GM18526 (cell line): ENCODE data around the gene GPR39.

Experiments used
- POLR2A ChIP-seq: IDR thresholded peaks from 3 replicates; pipeline ENCODE4 v1.6.1; 2011; ENCODE audit not compliant: insufficient read length; ENCODE audit errors: extremely low read depth

Gene GPR39

GRCh38 chr2:132400169-132400900 is 16.3 kb upstream of the GPR39 start:
- TF ChIP-seq POLR2A: no peak

- TF ChIP-seq POLR2A: no peak
Measured at GRCh38 chr2:132400901-132401240, 15.7 kb upstream of the GPR39 start.

- TF ChIP-seq POLR2A: no peak
Measured at GRCh38 chr2:132401326-132401725, 15.3 kb upstream of the GPR39 start.

GRCh38 chr2:132403146-132403545 is 13.5 kb upstream of the GPR39 start:
- no peak for TF ChIP-seq POLR2A

GRCh38 chr2:132404056-132404455 is 12.5 kb upstream of the GPR39 start:
- TF ChIP-seq POLR2A: no peak

- no peak for TF ChIP-seq POLR2A
Measured at GRCh38 chr2:132407784-132408183, 8.8 kb upstream of the GPR39 start.

- TF ChIP-seq POLR2A: no peak
Measured at GRCh38 chr2:132412021-132412420, 4.6 kb upstream of the GPR39 start.

GRCh38 chr2:132414081-132414480 is 2.5 kb upstream of the GPR39 start:
- no peak for TF ChIP-seq POLR2A

- no peak for TF ChIP-seq POLR2A
Measured at GRCh38 chr2:132415256-132415914, 1.2 kb upstream of the GPR39 start.

- TF ChIP-seq POLR2A: no peak
Measured at GRCh38 chr2:132415915-132416722, 486 bp upstream of the GPR39 start.

- no peak for TF ChIP-seq POLR2A
Measured at GRCh38 chr2:132417430-132418035, 928 bp downstream of the GPR39 start.

GRCh38 chr2:132419235-132419634 is 2.6 kb downstream of the GPR39 start:
- no peak for TF ChIP-seq POLR2A

- no peak for TF ChIP-seq POLR2A
Measured at GRCh38 chr2:132419941-132420340, 3.3 kb downstream of the GPR39 start.

GRCh38 chr2:132420816-132421805 is 4.5 kb downstream of the GPR39 start:
- TF ChIP-seq POLR2A: no peak
